Measurements from ENCODE around the gene RBM28. TPM values are rescaled to one million over a fixed set of nuclear protein-coding genes. Genes with fewer than 3 reads are reported as not detected.

The RBM28 gene
- total RNA-seq, 1 donor from 2014 or later, result 42.8 TPM

GRCh38 chr7:128360359-128360678, 16.6 kb upstream of the RBM28 start:
- Mint-ChIP-seq H3K27me3 (ENCODE audit: unreplicated experiment) (peaks cover 24% of the 10 kb centered on the region), H3K4me3 (ENCODE audit: unreplicated experiment) (peak overlapping the region; percentile 56), H3K9me3 (ENCODE audit: unreplicated experiment) (no peaks in the 10 kb centered on the region), H3K4me1 (ENCODE audit: unreplicated experiment) (peaks cover 22% of the 10 kb centered on the region), H3K27ac (ENCODE audit: unreplicated experiment) (no peak overlapping the region), H3K36me3 (ENCODE audit: low read depth, unreplicated experiment) (no peaks in the 10 kb centered on the region)
- DNase-seq (ENCODE audit: low spot score), result no peak
- TF ChIP-seq CTCF (IDR thresholded peaks at IDR 0.05; ENCODE audit: unreplicated experiment), result no peak

- Mint-ChIP-seq H3K9me3 (ENCODE audit: unreplicated experiment) (no peaks in the 10 kb centered on the region), H3K4me1 (ENCODE audit: unreplicated experiment) (peaks cover 22% of the 10 kb centered on the region), H3K27me3 (ENCODE audit: unreplicated experiment) (peaks cover 24% of the 10 kb centered on the region), H3K27ac (ENCODE audit: unreplicated experiment) (no peak overlapping the region), H3K4me3 (ENCODE audit: unreplicated experiment) (peak overlapping the region; percentile 56), H3K36me3 (ENCODE audit: low read depth, unreplicated experiment) (no peaks in the 10 kb centered on the region)
- DNase-seq (ENCODE audit: low spot score), result no peak
- no peak for TF ChIP-seq CTCF (IDR thresholded peaks at IDR 0.05; ENCODE audit: unreplicated experiment)
These were observed 16.2 kb upstream of the RBM28 start for GRCh38 chr7:128359939-128360338.

GRCh38 chr7:128359336-128359735, 15.6 kb upstream of the RBM28 start:
- H3K4me3 Mint-ChIP-seq (ENCODE audit: unreplicated experiment), result no peak overlapping the region
- TF ChIP-seq CTCF (IDR thresholded peaks at IDR 0.05; ENCODE audit: unreplicated experiment), result no peak
- H3K4me1 Mint-ChIP-seq (ENCODE audit: unreplicated experiment), result peaks cover 28% of the 10 kb centered on the region
- no peak for DNase-seq (ENCODE audit: low spot score)
- H3K27ac Mint-ChIP-seq (ENCODE audit: unreplicated experiment), result no peak overlapping the region
- peaks cover 24% of the 10 kb centered on the region for H3K27me3 Mint-ChIP-seq (ENCODE audit: unreplicated experiment)
- no peaks in the 10 kb centered on the region for H3K9me3 Mint-ChIP-seq (ENCODE audit: unreplicated experiment)
- H3K36me3 Mint-ChIP-seq (ENCODE audit: low read depth, unreplicated experiment), result no peaks in the 10 kb centered on the region

GRCh38 chr7:128358233-128358632, 14.5 kb upstream of the RBM28 start:
- no peaks in the 10 kb centered on the region for H3K9me3 Mint-ChIP-seq (ENCODE audit: unreplicated experiment)
- DNase-seq (ENCODE audit: low spot score), result no peak
- TF ChIP-seq CTCF (IDR thresholded peaks at IDR 0.05; ENCODE audit: unreplicated experiment), result no peak
- peaks cover 27% of the 10 kb centered on the region for H3K27me3 Mint-ChIP-seq (ENCODE audit: unreplicated experiment)
- no peak overlapping the region for H3K27ac Mint-ChIP-seq (ENCODE audit: unreplicated experiment)
- peaks cover 35% of the 10 kb centered on the region for H3K4me1 Mint-ChIP-seq (ENCODE audit: unreplicated experiment)
- no peak overlapping the region for H3K4me3 Mint-ChIP-seq (ENCODE audit: unreplicated experiment)
- H3K36me3 Mint-ChIP-seq (ENCODE audit: low read depth, unreplicated experiment), result peaks cover 3% of the 10 kb centered on the region

GRCh38 chr7:128357217-128357613, 13.5 kb upstream of the RBM28 start:
- Mint-ChIP-seq H3K27me3 (ENCODE audit: unreplicated experiment) (peaks cover 23% of the 10 kb centered on the region), H3K4me1 (ENCODE audit: unreplicated experiment) (peaks cover 39% of the 10 kb centered on the region), H3K27ac (ENCODE audit: unreplicated experiment) (no peak overlapping the region), H3K36me3 (ENCODE audit: low read depth, unreplicated experiment) (peaks cover 9% of the 10 kb centered on the region), H3K4me3 (ENCODE audit: unreplicated experiment) (no peak overlapping the region), H3K9me3 (ENCODE audit: unreplicated experiment) (no peaks in the 10 kb centered on the region)
- no peak for TF ChIP-seq CTCF (IDR thresholded peaks at IDR 0.05; ENCODE audit: unreplicated experiment)
- DNase-seq (ENCODE audit: low spot score), result no peak

All from endothelial cell (in vitro differentiated cells).